Adrenal gland (tissue), 5 donors: ENCODE results near the gene RBM23.

ENCODE experiments used
- CTCF ChIP-seq, 6 experiments: fragments of 450-650 bp in 4 of 6; fragments of 200-600 bp in 2 of 6; sonication (generic) in 1 of 6; IDR thresholded peaks; 1 replicate in 5 of 6; 2 replicates in 1 of 6; pipeline versions ENCODE4 v1.5.1 to v1.8.0; 2016 to 2021; ENCODE audit warnings: antibody characterized with exemption in 6 of 6, mild to moderate bottlenecking in 2 of 6, moderate library complexity in 1 of 6
- POLR2A ChIP-seq, 2 donors: fragments of 450-650 bp; IDR thresholded peaks; one replicate each; pipeline ENCODE4 v1.6.1; 2017; ENCODE audit warnings: antibody characterized with exemption in 2 of 2, mild to moderate bottlenecking in 2 of 2, moderate library complexity in 1 of 2
- donor health status: DM: no; HTN: no; CAD: no.

- TF ChIP-seq POLR2A (IDR thresholded peaks at IDR 0.05): no peak
- TF ChIP-seq CTCF (IDR thresholded peaks at IDR 0.05): no peak
These were observed 53.2 kb downstream of the RBM23 start for GRCh38 chr14:22865424-22866405.
